Naive B cell (primary cell): ENCODE results near the gene SKA3. TPM values are rescaled to one million over a fixed set of nuclear protein-coding genes. Genes with fewer than 3 reads are reported as not detected.
A peak's percentile ranks its signal among the peaks of the same experiment; 100 is the strongest.

Source experiments
- ATAC-seq, 2 donors: fragments of 150-1000 bp; cut with Tn5 transposase; 2 replicates each; pipeline ENCODE4 v1.10.0; 2021; ENCODE audit warnings: low read depth in 2 of 2, mild to moderate bottlenecking in 2 of 2, moderate library complexity in 2 of 2
- DNase-seq: peaks from one replicate; pipeline ENCODE4 v3.0.0; 2022
- H3K27ac Mint-ChIP-seq, 6 donors: one replicate each; pipeline ENCODE4 v1.8.0; 2020 to 2022; ENCODE audit warnings: mild to moderate bottlenecking in 6 of 6, mixed read lengths in 6 of 6, moderate library complexity in 5 of 6, inconsistent platforms in 2 of 6
- H3K27me3 Mint-ChIP-seq, 3 donors: one replicate each; pipeline ENCODE4 v1.8.0; 2021 to 2022; ENCODE audit warnings: mixed read lengths in 3 of 3, mild to moderate bottlenecking in 1 of 3
- H3K36me3 Mint-ChIP-seq, 2 donors: one replicate each; pipeline ENCODE4 v1.8.0; 2020 to 2022; ENCODE audit warnings: mixed read lengths in 2 of 2, inconsistent platforms in 1 of 2, mild to moderate bottlenecking in 1 of 2
- H3K4me1 Mint-ChIP-seq, 3 donors: one replicate each; pipeline ENCODE4 v1.8.0; 2020 to 2022; ENCODE audit warnings: mixed read lengths in 3 of 3, inconsistent platforms in 1 of 3, mild to moderate bottlenecking in 1 of 3, moderate library complexity in 1 of 3
- H3K4me3 Mint-ChIP-seq, 8 donors: one replicate each; pipeline ENCODE4 v1.8.0; 2020 to 2022; ENCODE audit warnings: mild to moderate bottlenecking in 8 of 8, mixed read lengths in 8 of 8, moderate library complexity in 8 of 8, inconsistent platforms in 2 of 8
- H3K9me3 Mint-ChIP-seq, 7 donors: one replicate each; pipeline ENCODE4 v1.8.0; 2020 to 2022; ENCODE audit warnings: mixed read lengths in 7 of 7, mild to moderate bottlenecking in 5 of 7, inconsistent platforms in 2 of 7, moderate library complexity in 1 of 7
- polyA plus RNA-seq, 6 donors: library from polyadenylated mRNA; unstranded; fragments of 300-500 nt; fragmentation: Illumina TruSeq; gene quantifications; one replicate each; pipeline ENCODE4 v1.2.3, GENCODE V29; 2021; ENCODE audit warnings: low read depth in 6 of 6

SKA3 gene
- polyA plus RNA-seq, 6 donors from 2014 or later: 0.33 to 1.5 (median 0.42) TPM; not detected in 3

DNA sequence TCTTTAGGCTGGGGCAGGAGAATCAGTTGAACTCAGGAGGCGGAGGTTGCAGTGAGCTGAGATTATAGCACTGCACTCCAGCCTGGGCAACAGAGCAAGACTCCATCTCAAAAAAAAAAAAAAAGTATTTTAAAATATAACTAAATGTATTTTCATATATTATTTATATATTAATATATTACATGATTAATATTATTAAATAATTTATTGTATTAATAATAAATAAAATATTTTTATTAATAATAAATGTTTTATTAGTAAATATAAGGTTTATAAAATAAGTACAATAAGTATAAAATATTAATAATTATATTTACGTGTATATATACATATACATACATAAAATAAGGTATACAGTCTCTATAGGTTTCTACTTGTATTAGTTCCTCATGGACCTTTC is 56.8 kb downstream of the SKA3 start:
- Mint-ChIP-seq H3K36me3 (no peaks in the 10 kb centered on the region), H3K4me3 (no peak overlapping the region), H3K27ac (no peak overlapping the region), H3K9me3 (peaks cover 0 to 6% (median 1%) of the 10 kb centered on the region in 7 donors), H3K4me1 (no peaks in the 10 kb centered on the region), H3K27me3 (no peaks in the 10 kb centered on the region)
- DNase-seq (no peak), ATAC-seq (no peak)

DNA sequence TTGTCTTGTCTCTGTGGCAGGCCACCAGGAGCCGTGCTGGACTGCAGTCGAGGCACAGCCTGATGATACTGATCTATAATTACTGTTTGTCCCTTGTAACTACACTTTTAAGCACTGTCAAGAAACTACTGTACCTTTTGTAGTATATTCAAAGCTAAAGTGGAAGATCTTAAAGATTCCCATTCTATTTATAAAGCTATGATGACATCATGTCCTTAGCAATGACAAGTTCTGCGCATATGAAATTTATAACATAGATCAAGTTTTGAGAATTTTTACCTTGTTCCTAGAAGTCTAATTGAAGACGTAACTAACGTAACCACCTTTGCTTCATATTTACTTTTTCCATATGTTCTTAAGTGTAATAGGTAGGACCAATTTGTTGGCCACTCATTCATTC is 58.2 kb downstream of the SKA3 start:
- no peaks in the 10 kb centered on the region for H3K36me3 Mint-ChIP-seq
- peaks cover 0 to 6% (median 1%) of the 10 kb centered on the region in 7 donors for H3K9me3 Mint-ChIP-seq
- H3K27me3 Mint-ChIP-seq: no peaks in the 10 kb centered on the region
- H3K27ac Mint-ChIP-seq: no peak overlapping the region
- no peak for DNase-seq
- no peak for ATAC-seq
- no peak overlapping the region for H3K4me3 Mint-ChIP-seq
- no peaks in the 10 kb centered on the region for H3K4me1 Mint-ChIP-seq

DNA sequence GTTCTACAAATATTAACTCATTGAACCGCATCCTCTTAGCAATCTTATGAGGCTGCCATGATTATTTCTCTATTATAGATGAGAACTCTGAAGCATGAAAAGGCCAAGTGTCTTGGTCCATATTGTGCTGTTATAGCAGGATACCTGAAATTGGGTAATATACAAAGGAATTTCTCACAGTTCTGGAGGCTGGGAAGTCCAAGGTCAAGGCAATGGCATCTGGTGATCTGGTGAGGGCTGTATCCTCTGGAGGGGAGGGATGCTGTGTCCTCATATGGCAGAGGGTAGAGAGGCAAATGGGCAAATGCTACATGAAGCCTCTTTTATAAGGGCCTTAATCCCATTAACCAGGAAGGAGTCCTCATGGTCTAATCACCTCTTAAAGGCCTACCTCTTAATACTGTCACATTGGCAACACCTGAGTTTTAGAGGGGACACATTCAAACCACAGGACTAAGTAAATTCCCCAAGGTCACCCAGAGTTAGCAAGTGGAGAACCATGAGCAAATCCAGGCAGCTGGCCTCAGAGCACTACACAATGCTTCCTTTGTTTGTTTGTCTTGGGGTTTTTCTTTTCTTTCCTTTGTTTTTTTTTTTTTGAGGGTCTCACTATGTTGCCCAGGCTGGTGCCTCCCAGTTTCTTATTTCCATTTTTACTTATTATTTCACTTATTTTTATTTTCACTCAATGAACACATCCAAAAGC is 59.1 kb downstream of the SKA3 start:
- Mint-ChIP-seq H3K4me3 (no peak overlapping the region), H3K27ac (no peak overlapping the region), H3K27me3 (no peaks in the 10 kb centered on the region), H3K4me1 (no peaks in the 10 kb centered on the region), H3K36me3 (no peaks in the 10 kb centered on the region), H3K9me3 (peaks cover 0 to 6% (median 1%) of the 10 kb centered on the region in 7 donors)
- ATAC-seq (no peak), DNase-seq (no peak)

DNA sequence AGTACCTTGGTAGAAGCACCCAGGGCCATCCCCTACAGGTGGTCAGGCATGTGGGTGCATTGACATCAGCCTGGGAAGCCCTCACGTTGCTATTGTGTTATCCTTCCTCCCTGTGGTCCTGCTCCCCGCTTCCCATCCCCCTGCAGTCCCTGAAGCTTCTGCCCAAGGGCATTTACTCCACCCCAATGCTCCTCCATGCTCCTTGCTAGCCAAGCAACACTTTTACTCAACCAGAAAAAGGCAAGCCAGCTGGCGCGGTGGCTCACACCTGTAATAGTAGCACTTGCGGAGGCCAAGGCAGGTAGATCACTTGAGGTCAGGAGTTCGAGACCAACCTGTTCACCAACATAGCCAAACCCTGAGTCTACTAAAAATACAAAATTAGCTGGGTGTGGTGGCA is 60.2 kb downstream of the SKA3 start:
- no peaks in the 10 kb centered on the region for H3K27me3 Mint-ChIP-seq
- no peak overlapping the region for H3K4me3 Mint-ChIP-seq
- ATAC-seq: no peak
- H3K9me3 Mint-ChIP-seq: peaks cover 0 to 6% (median 1%) of the 10 kb centered on the region in 7 donors
- no peaks in the 10 kb centered on the region for H3K36me3 Mint-ChIP-seq
- no peak for DNase-seq
- H3K27ac Mint-ChIP-seq: no peak overlapping the region
- H3K4me1 Mint-ChIP-seq: no peaks in the 10 kb centered on the region

DNA sequence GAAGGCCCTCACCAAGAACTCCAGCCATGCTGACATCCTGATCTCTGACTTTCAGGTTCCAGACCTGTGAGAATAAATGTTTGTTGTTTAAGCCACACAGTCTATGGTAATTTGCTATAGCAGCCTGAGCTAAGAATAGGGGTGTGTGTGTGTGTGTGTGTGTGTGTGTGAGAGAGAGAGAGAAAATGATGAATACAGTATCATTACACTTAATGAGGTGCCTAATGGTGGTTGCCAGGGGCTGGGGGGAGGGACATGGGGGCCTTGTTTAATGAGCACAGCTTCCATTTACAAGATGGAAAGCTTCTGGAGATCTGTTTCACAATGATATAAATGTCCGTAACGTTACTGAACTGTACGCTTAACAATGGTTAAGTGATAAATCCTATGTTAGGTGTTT is 61.1 kb downstream of the SKA3 start:
- ATAC-seq (no peak), DNase-seq (no peak)
- no peak overlapping the region for H3K27ac Mint-ChIP-seq
- no peaks in the 10 kb centered on the region for H3K4me1 Mint-ChIP-seq
- no peak overlapping the region for H3K4me3 Mint-ChIP-seq
- no peaks in the 10 kb centered on the region for H3K36me3 Mint-ChIP-seq
- no peaks in the 10 kb centered on the region for H3K27me3 Mint-ChIP-seq
- peaks cover 0 to 6% (median 1%) of the 10 kb centered on the region in 7 donors for H3K9me3 Mint-ChIP-seq

DNA sequence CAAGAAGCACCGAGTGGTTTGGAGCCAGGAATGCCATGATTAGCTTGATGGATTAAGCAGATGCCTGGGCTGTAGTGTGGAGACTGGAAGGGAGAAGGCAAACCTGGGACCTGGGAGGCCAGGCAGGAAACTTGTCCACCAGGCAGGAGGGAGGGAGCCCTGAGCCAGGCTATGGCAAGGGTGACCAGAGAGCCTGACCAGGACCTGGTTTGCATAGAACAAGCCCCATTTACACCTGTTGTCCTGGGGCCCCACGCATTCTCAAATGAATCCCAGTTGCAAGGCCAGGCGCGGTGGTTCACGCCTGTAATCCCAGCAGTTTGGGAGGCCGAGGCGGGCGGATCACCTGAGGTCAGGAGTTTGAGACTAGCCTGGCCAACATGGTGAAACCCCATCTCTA is 64.8 kb downstream of the SKA3 start:
- no peaks in the 10 kb centered on the region for H3K4me1 Mint-ChIP-seq
- no peaks in the 10 kb centered on the region for H3K9me3 Mint-ChIP-seq
- no peak for DNase-seq
- no peaks in the 10 kb centered on the region for H3K27me3 Mint-ChIP-seq
- H3K36me3 Mint-ChIP-seq: no peaks in the 10 kb centered on the region
- H3K27ac Mint-ChIP-seq: peak overlapping the region in 1 of 6 donors; percentile 68
- no peak for ATAC-seq
- H3K4me3 Mint-ChIP-seq: no peak overlapping the region

DNA sequence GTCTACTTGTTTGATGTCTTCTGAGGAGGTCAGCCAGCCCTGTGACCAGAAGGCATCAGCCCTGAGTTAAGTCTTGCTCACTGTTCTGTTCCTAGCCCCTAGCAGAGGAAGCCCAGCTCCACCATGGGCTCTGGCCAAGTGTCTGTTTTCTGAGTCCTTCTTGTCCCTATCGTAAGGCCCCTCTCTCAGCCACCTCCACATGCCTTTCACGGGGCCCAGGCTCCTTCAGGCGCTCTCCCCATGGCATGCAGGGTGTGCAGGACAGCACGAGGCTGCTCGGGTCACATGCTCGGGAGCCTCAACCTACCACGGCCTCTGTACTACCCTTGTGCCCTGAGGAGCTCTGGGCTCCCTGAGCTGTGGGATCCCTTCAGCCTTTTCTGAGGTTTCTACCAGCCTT is 67.2 kb downstream of the SKA3 start:
- no peak for ATAC-seq
- H3K4me3 Mint-ChIP-seq: no peak overlapping the region
- peak overlapping the region in 1 of 6 donors; percentile 82 for H3K27ac Mint-ChIP-seq
- no peaks in the 10 kb centered on the region for H3K4me1 Mint-ChIP-seq
- no peak for DNase-seq
- no peaks in the 10 kb centered on the region for H3K27me3 Mint-ChIP-seq
- no peaks in the 10 kb centered on the region for H3K9me3 Mint-ChIP-seq
- no peaks in the 10 kb centered on the region for H3K36me3 Mint-ChIP-seq

DNA sequence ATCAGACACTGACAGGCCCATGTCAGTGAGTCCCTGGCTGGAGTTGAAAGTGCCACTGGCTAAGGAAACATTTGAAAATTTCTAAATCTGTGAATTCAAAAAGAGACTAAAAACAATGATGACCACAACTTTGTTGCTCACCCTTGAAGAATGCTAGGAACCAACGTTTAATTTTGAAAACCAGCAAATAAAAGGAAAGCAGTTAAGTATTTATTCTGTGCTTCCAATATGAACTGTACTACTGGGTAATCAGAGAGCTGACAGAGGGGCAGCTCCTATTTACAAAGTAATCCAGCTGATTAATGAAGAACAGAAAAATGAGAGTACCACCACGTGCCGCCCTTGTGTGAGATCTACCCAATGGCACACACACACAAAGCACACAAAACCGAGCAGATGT is 70.3 kb downstream of the SKA3 start:
- Mint-ChIP-seq H3K4me1 (no peaks in the 10 kb centered on the region), H3K27me3 (no peaks in the 10 kb centered on the region), H3K4me3 (no peak overlapping the region), H3K36me3 (no peaks in the 10 kb centered on the region), H3K9me3 (no peaks in the 10 kb centered on the region), H3K27ac (no peak overlapping the region)
- DNase-seq (no peak), ATAC-seq (no peak)

DNA sequence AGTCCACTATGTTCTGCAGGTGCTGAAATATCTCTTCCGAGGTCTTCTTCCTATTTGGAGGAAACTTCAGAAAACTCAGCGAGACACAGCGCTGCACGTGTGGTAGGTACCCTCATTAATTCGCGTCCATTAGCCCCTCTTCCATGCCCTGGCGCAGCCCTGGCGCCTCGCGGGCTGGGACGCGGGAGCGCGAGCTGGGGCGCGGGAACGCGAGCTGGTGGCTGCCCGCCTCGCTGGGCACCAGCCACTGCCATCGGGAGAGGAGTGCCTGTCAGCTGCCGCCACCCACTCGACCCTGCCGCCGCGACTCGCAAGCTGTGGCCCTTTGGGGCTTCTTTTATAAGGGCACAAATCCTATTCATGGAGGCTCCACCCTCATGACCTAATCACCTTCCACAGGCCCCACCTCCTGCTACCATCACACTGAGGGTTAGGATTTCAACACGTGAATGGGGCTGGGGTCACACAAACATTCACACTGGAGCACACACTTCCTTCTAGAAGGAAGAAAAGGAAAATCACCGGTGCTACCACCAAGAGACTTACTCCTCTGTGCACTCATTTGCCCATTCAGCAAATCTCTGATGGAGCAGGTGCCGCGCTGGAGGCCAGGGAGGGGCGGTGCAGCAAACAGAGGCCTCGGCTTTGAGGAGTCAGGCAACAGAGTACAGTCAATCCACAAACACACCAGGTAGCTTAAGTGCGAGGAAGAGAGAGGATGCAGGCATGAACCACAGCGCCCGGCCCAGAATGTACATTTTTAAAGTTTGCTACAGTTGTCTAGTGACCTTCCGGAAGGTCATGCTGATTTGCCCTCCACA is 71.9 kb downstream of the SKA3 start:
- Mint-ChIP-seq H3K4me3 (peak overlapping the region in 1 of 8 donors; percentile 62), H3K27me3 (no peaks in the 10 kb centered on the region), H3K9me3 (no peaks in the 10 kb centered on the region), H3K36me3 (no peaks in the 10 kb centered on the region), H3K27ac (peak overlapping the region in 2 of 6 donors; percentile 9 to 74), H3K4me1 (no peaks in the 10 kb centered on the region)
- ATAC-seq: no peak
- DNase-seq: no peak

Other genes starting within 250 kb of the SKA3 start
- gene LATS2, start 115.0 kb downstream of the SKA3 start, polyA plus RNA-seq: under 1 TPM in 5 of 6 donors, not detected in 1; 0.07 to 0.68 (median 0.21) TPM
- 100 to 1,000 TPM; 273 to 399 (median 335) TPM for gene SAP18, start 36.4 kb downstream of the SKA3 start, polyA plus RNA-seq
- 10 to 100 TPM; 25.5 to 43.3 (median 33.8) TPM for gene MRPL57, start 106 bp upstream of the SKA3 start, polyA plus RNA-seq